ENCODE results near the gene SLC25A44. TPM values are rescaled to one million over a fixed set of nuclear protein-coding genes. Genes with fewer than 3 reads are reported as not detected.

SLC25A44 gene
- total RNA-seq, 4 donors from 2014 or later, result 9.6 to 19.9 (median 18.9) TPM

- intact Hi-C loops (cut with DNase I; ENCODE audit: low total_unique reads) (no loop called here), in situ Hi-C loops (cut with MboI; ENCODE audit: low pct_ligation_motif_present in 1 of 4, low pct_unique_long_range_greater_than_20kb in 1 of 4, low sequenced_read_pairs in 3 of 4) (no loop called here)
- Histone ChIP-seq H3K27ac (no peak overlapping the region), H3K4me1 (no peaks in the 10 kb centered on the region), H3K36me3 (peaks cover 0 to 61% (median 30%) of the 10 kb centered on the region in 4 donors), H3K27me3 (no peaks in the 10 kb centered on the region), H3K4me3 (no peak overlapping the region), H3K9me3 (no peaks in the 10 kb centered on the region)
- 94% methylated on average over 3 of the region's 3 CpGs; no CpG with 5 or more reads in 1 of the 2 donors for WGBS, 2 donors (ENCODE audit: low coverage in 1 of 2)
- no peak for TF ChIP-seq POLR2A (IDR thresholded peaks at IDR 0.05)
- DNase-seq, result no peak
Measured at GRCh38 chr1:156253634-156254033, 59.7 kb downstream of the SLC25A44 start.

GRCh38 chr1:156257711-156258110 lies 63.8 kb downstream of the SLC25A44 start:
- TF ChIP-seq EP300 (IDR thresholded peaks at IDR 0.05; ENCODE audit: low read depth) (no peak), POLR2A (IDR thresholded peaks at IDR 0.05) (no peak), POLR2AphosphoS5 (IDR thresholded peaks at IDR 0.05) (no peak)
- TF ChIP-seq, protein P1, sequence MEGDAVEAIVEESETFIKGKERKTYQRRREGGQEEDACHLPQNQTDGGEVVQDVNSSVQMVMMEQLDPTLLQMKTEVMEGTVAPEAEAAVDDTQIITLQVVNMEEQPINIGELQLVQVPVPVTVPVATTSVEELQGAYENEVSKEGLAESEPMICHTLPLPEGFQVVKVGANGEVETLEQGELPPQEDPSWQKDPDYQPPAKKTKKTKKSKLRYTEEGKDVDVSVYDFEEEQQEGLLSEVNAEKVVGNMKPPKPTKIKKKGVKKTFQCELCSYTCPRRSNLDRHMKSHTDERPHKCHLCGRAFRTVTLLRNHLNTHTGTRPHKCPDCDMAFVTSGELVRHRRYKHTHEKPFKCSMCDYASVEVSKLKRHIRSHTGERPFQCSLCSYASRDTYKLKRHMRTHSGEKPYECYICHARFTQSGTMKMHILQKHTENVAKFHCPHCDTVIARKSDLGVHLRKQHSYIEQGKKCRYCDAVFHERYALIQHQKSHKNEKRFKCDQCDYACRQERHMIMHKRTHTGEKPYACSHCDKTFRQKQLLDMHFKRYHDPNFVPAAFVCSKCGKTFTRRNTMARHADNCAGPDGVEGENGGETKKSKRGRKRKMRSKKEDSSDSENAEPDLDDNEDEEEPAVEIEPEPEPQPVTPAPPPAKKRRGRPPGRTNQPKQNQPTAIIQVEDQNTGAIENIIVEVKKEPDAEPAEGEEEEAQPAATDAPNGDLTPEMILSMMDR (IDR thresholded peaks at IDR 0.05), result no peak
- in situ Hi-C loops (cut with MboI; ENCODE audit: low pct_ligation_motif_present in 1 of 4, low pct_unique_long_range_greater_than_20kb in 1 of 4, low sequenced_read_pairs in 3 of 4), result no loop called here
- Histone ChIP-seq H3K27ac (no peak overlapping the region), H3K4me1 (no peaks in the 10 kb centered on the region), H3K9me3 (no peaks in the 10 kb centered on the region), H3K4me3 (no peak overlapping the region), H3K36me3 (peaks cover 0 to 71% (median 33%) of the 10 kb centered on the region in 4 donors), H3K27me3 (no peaks in the 10 kb centered on the region)
- intact Hi-C loops (cut with DNase I; ENCODE audit: low total_unique reads), result no loop called here
- 83 to 86% methylated on average over 1 to 2 of the region's 2 CpGs for WGBS, 2 donors (ENCODE audit: low coverage in 1 of 2)
- no peak for DNase-seq

DNA sequence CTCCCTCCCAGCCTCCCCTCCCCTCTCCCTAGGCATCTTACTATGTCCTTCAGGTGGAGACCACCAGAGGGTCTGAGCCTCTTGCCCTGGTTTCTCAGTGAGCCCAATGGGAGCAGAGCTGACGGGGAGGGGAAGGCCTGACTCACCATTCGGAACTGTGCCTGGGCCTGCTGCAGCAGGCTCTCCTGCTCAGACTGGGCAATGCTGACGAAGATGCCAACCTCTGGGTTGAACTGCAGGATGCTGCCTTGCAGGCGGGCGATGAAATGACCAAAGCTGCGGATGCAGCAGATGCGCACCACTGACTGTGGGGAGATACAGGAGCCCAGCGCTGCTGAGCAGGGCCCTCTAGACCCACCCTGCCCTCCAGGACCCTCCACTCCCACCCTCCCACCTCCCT lies 65.0 kb downstream of the SLC25A44 start:
- TF ChIP-seq, protein P1 (IDR thresholded peaks at IDR 0.05), result no peak
- TF ChIP-seq EP300 (IDR thresholded peaks at IDR 0.05; ENCODE audit: low read depth), result no peak
- no peak for TF ChIP-seq POLR2AphosphoS5 (IDR thresholded peaks at IDR 0.05)
- no peak for TF ChIP-seq POLR2A (IDR thresholded peaks at IDR 0.05)
- H3K27ac ChIP-seq, result no peak overlapping the region
- no peaks in the 10 kb centered on the region for H3K9me3 ChIP-seq
- no peak overlapping the region for H3K4me3 ChIP-seq
- no peak for DNase-seq
- 97% methylated on average over 8 of the region's 8 CpGs; no CpG with 5 or more reads in 1 of the 2 donors for WGBS, 2 donors (ENCODE audit: low coverage in 1 of 2)
- H3K4me1 ChIP-seq, result no peaks in the 10 kb centered on the region
- H3K36me3 ChIP-seq, result peaks cover 0 to 73% (median 32%) of the 10 kb centered on the region in 4 donors
- H3K27me3 ChIP-seq, result no peaks in the 10 kb centered on the region
- in situ Hi-C loops (cut with MboI; ENCODE audit: low pct_ligation_motif_present in 1 of 4, low pct_unique_long_range_greater_than_20kb in 1 of 4, low sequenced_read_pairs in 3 of 4), result no loop called here
- intact Hi-C loops (cut with DNase I; ENCODE audit: low total_unique reads), result no loop called here

DNA sequence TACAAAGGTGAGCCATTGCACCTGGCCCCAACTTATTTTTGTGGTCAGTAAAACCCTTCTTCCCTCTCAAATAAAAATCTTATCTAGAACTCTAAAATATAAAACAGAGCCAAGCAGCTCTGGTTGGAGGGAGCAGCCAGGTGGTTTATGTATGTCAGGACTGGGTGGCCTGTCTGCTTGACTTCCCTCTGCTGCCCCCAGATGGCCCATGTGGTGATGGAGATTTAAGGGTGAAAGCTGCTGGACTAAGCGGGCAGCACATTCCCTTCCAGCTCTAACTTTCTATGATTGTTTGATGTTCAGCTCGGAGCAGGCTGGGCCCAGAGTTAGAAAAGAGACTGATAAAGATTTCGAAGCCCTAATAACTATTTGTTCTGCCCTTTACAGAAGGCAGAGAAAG lies 65.9 kb downstream of the SLC25A44 start:
- no peak overlapping the region for H3K4me3 ChIP-seq
- H3K27me3 ChIP-seq, result no peaks in the 10 kb centered on the region
- WGBS, 2 donors (ENCODE audit: low coverage in 1 of 2), result 94 to 100% methylated on average over 2 to 3 of the region's 3 CpGs
- H3K36me3 ChIP-seq, result peaks cover 0 to 76% (median 31%) of the 10 kb centered on the region in 4 donors
- intact Hi-C loops (cut with DNase I; ENCODE audit: low total_unique reads), result no loop called here
- in situ Hi-C loops (cut with MboI; ENCODE audit: low pct_ligation_motif_present in 1 of 4, low pct_unique_long_range_greater_than_20kb in 1 of 4, low sequenced_read_pairs in 3 of 4), result no loop called here
- no peaks in the 10 kb centered on the region for H3K9me3 ChIP-seq
- H3K27ac ChIP-seq, result no peak overlapping the region
- no peaks in the 10 kb centered on the region for H3K4me1 ChIP-seq
- no peak for DNase-seq
- no peak for TF ChIP-seq POLR2AphosphoS5 (IDR thresholded peaks at IDR 0.05)
- TF ChIP-seq POLR2A (IDR thresholded peaks at IDR 0.05), result no peak
- TF ChIP-seq, protein P1 (IDR thresholded peaks at IDR 0.05), result no peak
- no peak for TF ChIP-seq EP300 (IDR thresholded peaks at IDR 0.05; ENCODE audit: low read depth)

- no peaks in the 10 kb centered on the region for H3K4me1 ChIP-seq
- intact Hi-C loops (cut with DNase I; ENCODE audit: low total_unique reads), result no loop called here
- in situ Hi-C loops (cut with MboI; ENCODE audit: low pct_ligation_motif_present in 1 of 4, low pct_unique_long_range_greater_than_20kb in 1 of 4, low sequenced_read_pairs in 3 of 4), result no loop called here
- no peak overlapping the region for H3K4me3 ChIP-seq
- H3K36me3 ChIP-seq, result peaks cover 0 to 79% (median 32%) of the 10 kb centered on the region in 4 donors
- H3K9me3 ChIP-seq, result no peaks in the 10 kb centered on the region
- no peak for DNase-seq
- TF ChIP-seq, protein P1 (IDR thresholded peaks at IDR 0.05), result no peak
- TF ChIP-seq POLR2A (IDR thresholded peaks at IDR 0.05), result no peak
- no peak for TF ChIP-seq POLR2AphosphoS5 (IDR thresholded peaks at IDR 0.05)
- no peak for TF ChIP-seq EP300 (IDR thresholded peaks at IDR 0.05; ENCODE audit: low read depth)
- H3K27me3 ChIP-seq, result no peaks in the 10 kb centered on the region
- no peak overlapping the region for H3K27ac ChIP-seq
- 81 to 83% methylated on average over 1 to 2 of the region's 2 CpGs for WGBS, 2 donors (ENCODE audit: low coverage in 1 of 2)
Measured at GRCh38 chr1:156260896-156261295, 67.0 kb downstream of the SLC25A44 start.
